IPS-NIHi7 (cell line): ENCODE results near the gene MTX1.

ENCODE experiments used
- DNase-seq: peaks from one replicate; pipeline ENCODE4 v3.0.0; 2012; ENCODE audit warnings: mixed read lengths; ENCODE audit errors: extremely low spot score

Gene MTX1

GRCh38 chr1:155261493-155261851 is 53.0 kb downstream of the MTX1 start:
- no peak for DNase-seq

GRCh38 chr1:155261852-155262673 is 53.6 kb downstream of the MTX1 start, which contains the start of gene SCAMP3:
Gene SCAMP3 (minus strand): TSS chr1:155262360. CDS start chr1:155262151, 209 bp downstream.
- DNase-seq, result peak; percentile 97

- no peak for DNase-seq
Measured at GRCh38 chr1:155263067-155263466, 54.6 kb downstream of the MTX1 start.
